SIG-M5 treated with dmso at 0.1 percent for 504 hours (cell line): Measurements from ENCODE around the gene AJM1.
A peak's percentile ranks its signal among the peaks of the same experiment; 100 is the strongest.
"Not testable (repeated sequence)": the region's sequence is repeated elsewhere in the genome, so short reads cannot be mapped to it uniquely, and the experiment has no call there.

ENCODE experiments used
- DNase-seq: peaks from one replicate; lab custom pipeline; 2025; ENCODE audit not compliant: unreplicated experiment; lab: John Stamatoyannopoulos, UW

AJM1 gene

GRCh38 chr9:136842380-136842948 is at the start of gene AJM1:
TSS of gene AJM1 (plus strand) at chr9:136842478. CDS start at chr9:136844415, 1,937 bp downstream.
- peak; percentile 53 for DNase-seq

GRCh38 chr9:136793086-136793946 is 49.0 kb upstream of the AJM1 start:
- DNase-seq, result no peak

- no peak for DNase-seq
Measured at GRCh38 chr9:136794281-136794999, 47.8 kb upstream of the AJM1 start.

- DNase-seq, result no peak
Measured at GRCh38 chr9:136795000-136795348, 47.3 kb upstream of the AJM1 start.

- no peak for DNase-seq
Measured at GRCh38 chr9:136796238-136796774, 46.0 kb upstream of the AJM1 start, which contains the start of gene CCDC183. TSS of gene CCDC183 (plus strand) at chr9:136796338. CDS start at chr9:136796398, 60 bp downstream.

GRCh38 chr9:136796775-136797347 is 45.4 kb upstream of the AJM1 start:
- DNase-seq, result not testable (repeated sequence)

GRCh38 chr9:136798708-136799078 is 43.6 kb upstream of the AJM1 start:
- DNase-seq, result no peak

- no peak for DNase-seq
Measured at GRCh38 chr9:136799079-136799853, 43.0 kb upstream of the AJM1 start.

GRCh38 chr9:136799854-136800657 is 42.2 kb upstream of the AJM1 start:
- peak; percentile 73 for DNase-seq

GRCh38 chr9:136802321-136802720 is 40.0 kb upstream of the AJM1 start:
- DNase-seq, result no peak

- not testable (repeated sequence) for DNase-seq
Measured at GRCh38 chr9:136803009-136803550, 39.2 kb upstream of the AJM1 start.

GRCh38 chr9:136803551-136804508 is 38.4 kb upstream of the AJM1 start:
- no peak for DNase-seq

- peak; percentile 4 for DNase-seq
Measured at GRCh38 chr9:136804509-136805206, 37.6 kb upstream of the AJM1 start.

- DNase-seq, result no peak
Measured at GRCh38 chr9:136805207-136805740, 37.0 kb upstream of the AJM1 start.

GRCh38 chr9:136806067-136806466 is 36.2 kb upstream of the AJM1 start:
- DNase-seq, result no peak

GRCh38 chr9:136806631-136807201 is 35.6 kb upstream of the AJM1 start:
- no peak for DNase-seq
